Measurements from ENCODE around the gene ARF1. TPM values are rescaled to one million over a fixed set of nuclear protein-coding genes. Genes with fewer than 3 reads are reported as not detected.

Gene ARF1
- total and polyA plus RNA-seq, 2 of the 13 experiments (the other 11 are each of a cell fraction or from before 2014, with no cell fraction given): 186 to 327 TPM

GRCh38 chr1:228139931-228140723 lies 57.6 kb downstream of the ARF1 start, which contains the start of gene GUK1 (continued):
- no peak for TF ChIP-seq JARID2 (CRISPR knock-in tag; IDR thresholded peaks at IDR 0.05; ENCODE audit: insufficient replicate concordance)
- no peak for TF ChIP-seq HNRNPUL1 (IDR thresholded peaks at IDR 0.05; ENCODE audit: low read depth, low read length)
- TF ChIP-seq SRF (IDR thresholded peaks at IDR 0.05; ENCODE audit: low read depth, low read length): no peak
- TF ChIP-seq FOXC1 (CRISPR knock-in tag; IDR thresholded peaks at IDR 0.05; ENCODE audit: borderline replicate concordance): peak; percentile 63; the same call in 1 of the 2 replicates
- TF ChIP-seq PBX2 (CRISPR knock-in tag; IDR thresholded peaks at IDR 0.05): peak; percentile 81
- peak; percentile 81 for TF ChIP-seq ELF1 (CRISPR knock-in tag; IDR thresholded peaks at IDR 0.05)
- peak; percentile 90 for TF ChIP-seq PHF20 (CRISPR knock-in tag; IDR thresholded peaks at IDR 0.05)
- TF ChIP-seq ZFP91 (CRISPR knock-in tag; IDR thresholded peaks at IDR 0.05; ENCODE audit: borderline replicate concordance): peak; percentile 77
- TF ChIP-seq RFXAP (CRISPR knock-in tag; IDR thresholded peaks at IDR 0.05; ENCODE audit: borderline replicate concordance): peak; percentile 81
- TF ChIP-seq RFX5 (IDR thresholded peaks at IDR 0.05; ENCODE audit: low read depth, low read length): peak; percentile 39; the same call in 1 of the 2 replicates
- peak; percentile 27; the same call in 1 of the 2 replicates for TF ChIP-seq ZNF619 (CRISPR knock-in tag; IDR thresholded peaks at IDR 0.05)
- TF ChIP-seq ZNF275 (CRISPR knock-in tag; IDR thresholded peaks at IDR 0.05; ENCODE audit: borderline replicate concordance): 0 out of 2 replicates have a peak, but pooled peaks have one; percentile 21
- no peak for TF ChIP-seq SNAPC5 (CRISPR knock-in tag; IDR thresholded peaks at IDR 0.05; ENCODE audit: borderline replicate concordance)
- TF ChIP-seq NR2F1 (CRISPR knock-in tag; IDR thresholded peaks at IDR 0.05): no peak
- TF ChIP-seq SSRP1 (CRISPR knock-in tag; IDR thresholded peaks at IDR 0.05): no peak
- TF ChIP-seq ARNT2 (CRISPR knock-in tag; IDR thresholded peaks at IDR 0.05; ENCODE audit: low read depth): 0 out of 2 replicates have a peak, but pooled peaks have one; percentile 27
- TF ChIP-seq TBX2 (CRISPR knock-in tag; IDR thresholded peaks at IDR 0.05; ENCODE audit: borderline replicate concordance): peak; percentile 92
- 0 out of 2 replicates have a peak, but pooled peaks have one; percentile 65 for TF ChIP-seq ZNF292 (CRISPR knock-in tag; IDR thresholded peaks at IDR 0.05; ENCODE audit: borderline replicate concordance, low read depth)
- no peak for TF ChIP-seq KMT2B (CRISPR knock-in tag; IDR thresholded peaks at IDR 0.05)
- 0 out of 2 replicates have a peak, but pooled peaks have one; percentile 6 for TF ChIP-seq ZNF251 (CRISPR knock-in tag; IDR thresholded peaks at IDR 0.05)
- peak; percentile 33 for TF ChIP-seq ZNF510 (CRISPR knock-in tag; IDR thresholded peaks at IDR 0.05; ENCODE audit: low read depth)
- TF ChIP-seq CREBL2 (CRISPR knock-in tag; IDR thresholded peaks at IDR 0.05; ENCODE audit: borderline replicate concordance): no peak
- peak; percentile 73; the same call in 1 of the 2 replicates for TF ChIP-seq IKZF5 (CRISPR knock-in tag; IDR thresholded peaks at IDR 0.05)
